Stimulated activated CD8-positive, alpha-beta memory T cell treated with anti-CD3 and anti-CD28 coated beads, Interleukin-2, amount 100 ng/mL, for 48 hours (primary cell): ENCODE measurements around the gene CBX2.

ENCODE experiments used
- DNase-seq, 2 donors: peaks; one replicate each; pipeline ENCODE4 v3.0.0-alpha.2; 2020; ENCODE audit warnings: low read depth in 2 of 2

Gene CBX2

GRCh38 chr17:79786930-79787643 lies 9.1 kb downstream of the CBX2 start:
- DNase-seq = no peak

GRCh38 chr17:79788455-79788854 lies 10.5 kb downstream of the CBX2 start:
- DNase-seq = no peak

- DNase-seq = no peak
Observed at GRCh38 chr17:79788989-79789942, 11.3 kb downstream of the CBX2 start.

- no peak for DNase-seq
Observed at GRCh38 chr17:79789943-79790804, 12.2 kb downstream of the CBX2 start.

- DNase-seq = no peak
Observed at GRCh38 chr17:79790805-79791734, 13.1 kb downstream of the CBX2 start.

GRCh38 chr17:79791735-79792161 lies 13.8 kb downstream of the CBX2 start:
- DNase-seq = no peak

GRCh38 chr17:79792341-79792871 lies 14.5 kb downstream of the CBX2 start:
- DNase-seq = no peak

- no peak for DNase-seq
Observed at GRCh38 chr17:79792984-79793923, 15.3 kb downstream of the CBX2 start.

- DNase-seq = no peak
Observed at GRCh38 chr17:79793924-79794304, 16.0 kb downstream of the CBX2 start.

GRCh38 chr17:79794659-79795511 lies 16.9 kb downstream of the CBX2 start:
- DNase-seq = no peak

- DNase-seq = no peak
Observed at GRCh38 chr17:79795795-79796443, 18.0 kb downstream of the CBX2 start.

- DNase-seq = no peak
Observed at GRCh38 chr17:79796444-79796762, 18.5 kb downstream of the CBX2 start.

GRCh38 chr17:79796763-79797491 lies 19.0 kb downstream of the CBX2 start, which contains the start of gene CBX8:
Gene CBX8 (minus strand): TSS chr17:79797077. CDS start chr17:79796998, 79 bp downstream.
- peak; percentile 99 for DNase-seq

- no peak for DNase-seq
Observed at GRCh38 chr17:79797492-79798298, 19.7 kb downstream of the CBX2 start.

GRCh38 chr17:79798299-79799173 lies 20.6 kb downstream of the CBX2 start:
- no peak for DNase-seq

- no peak for DNase-seq
Observed at GRCh38 chr17:79799174-79799537, 21.2 kb downstream of the CBX2 start.
